Activated CD8-positive, alpha-beta memory T cell treated with anti-CD3 and anti-CD28 coated beads, Interleukin-2, amount 50 U/mL, for 48 hours (primary cell): ENCODE results near the gene ATP6V0E2.

Experiments used
- DNase-seq: peaks from one replicate; pipeline ENCODE4 v3.0.0-alpha.2; 2020

ATP6V0E2 gene

DNA sequence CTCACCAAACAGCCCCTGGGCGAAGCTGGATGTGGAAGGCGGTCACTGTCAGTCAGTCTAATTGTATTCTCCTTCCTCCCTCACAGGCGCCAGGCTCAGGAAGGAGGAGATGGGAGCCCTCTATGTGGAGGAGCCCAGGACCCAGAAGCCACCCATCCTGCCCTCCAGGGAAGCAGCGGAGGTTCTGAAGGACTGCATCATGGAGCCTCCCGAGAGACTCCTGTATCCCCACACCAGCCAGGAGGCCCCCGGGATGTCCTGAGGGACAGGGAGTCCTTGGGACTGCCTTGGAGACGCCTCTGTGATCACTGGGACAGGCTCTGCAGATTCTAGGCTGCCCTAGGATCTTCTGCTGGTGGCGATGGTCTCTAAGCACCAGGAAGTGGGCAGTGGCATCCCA, 9.7 kb upstream of the ATP6V0E2 start:
- no peak for DNase-seq

DNA sequence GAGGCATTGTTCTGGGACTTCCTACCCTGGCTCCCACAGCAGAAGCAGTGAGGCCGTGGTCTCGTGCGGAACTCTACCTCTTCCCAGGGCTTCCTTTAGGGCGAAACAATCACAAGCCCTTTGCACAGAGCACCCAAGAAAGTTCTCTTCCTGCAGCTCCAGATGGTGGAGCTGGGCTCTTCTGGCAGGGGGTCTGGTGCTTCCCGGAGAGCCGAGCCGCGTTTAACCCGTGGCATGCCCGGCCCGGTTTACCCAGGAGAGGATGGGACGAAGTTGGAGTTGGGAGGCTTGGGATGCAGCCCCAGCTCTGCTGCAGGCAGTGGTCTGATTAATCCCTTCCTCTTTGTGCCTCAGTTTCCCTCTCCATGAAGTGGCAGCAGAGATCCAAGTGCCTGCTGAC, 9.0 kb upstream of the ATP6V0E2 start:
- no peak for DNase-seq

DNA sequence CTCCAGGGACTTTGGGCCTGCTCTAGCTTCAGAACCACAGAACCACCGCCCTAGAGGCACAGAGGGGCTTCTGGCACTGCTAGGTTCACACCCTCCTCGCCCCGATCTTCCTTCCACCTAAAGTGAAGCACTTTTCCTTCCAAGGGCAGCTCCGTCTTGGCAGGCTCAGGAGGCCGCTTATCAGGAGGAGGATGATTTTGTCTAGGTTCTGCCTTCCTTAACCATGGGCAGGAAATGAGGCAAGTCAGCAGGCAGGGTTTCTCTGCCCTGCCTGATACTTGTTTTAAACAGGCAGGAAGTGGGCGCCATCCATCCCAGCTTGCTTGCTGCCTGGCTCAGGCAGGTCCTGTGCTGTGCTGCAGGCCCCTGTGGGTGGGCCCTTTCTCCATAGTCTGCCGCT, 8.3 kb upstream of the ATP6V0E2 start:
- no peak for DNase-seq

DNA sequence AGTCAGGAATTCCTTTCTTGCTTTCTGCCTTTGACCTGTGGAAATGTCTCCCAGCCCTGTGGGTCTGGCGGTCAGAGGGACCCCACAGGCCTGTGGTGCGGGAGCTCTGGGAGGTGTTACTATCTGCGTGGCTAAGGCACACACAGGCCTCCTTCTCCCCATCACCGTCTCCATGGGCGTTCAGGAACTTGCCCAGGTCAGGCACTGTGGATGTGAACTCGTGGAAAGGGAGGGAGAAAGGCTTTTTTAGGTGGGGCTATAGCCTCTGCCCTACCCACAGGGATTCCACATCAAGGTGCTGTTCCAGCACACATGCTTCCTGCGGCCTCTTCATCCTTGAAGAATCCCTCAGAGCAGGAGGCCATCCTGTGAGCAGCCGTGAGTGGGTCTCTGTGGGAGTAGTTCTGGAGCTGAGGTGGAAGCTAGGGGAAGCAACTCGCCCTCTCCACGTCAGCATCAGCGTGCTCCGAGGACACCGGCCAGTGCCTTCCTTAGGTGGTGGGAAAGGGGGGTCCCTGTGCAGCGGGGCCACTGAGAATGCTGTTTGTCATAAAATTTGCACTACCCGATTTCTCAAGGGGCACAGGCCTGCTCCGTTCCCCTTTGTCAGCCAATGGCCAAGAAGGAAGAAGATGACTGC, 7.5 kb upstream of the ATP6V0E2 start:
- no peak for DNase-seq

DNA sequence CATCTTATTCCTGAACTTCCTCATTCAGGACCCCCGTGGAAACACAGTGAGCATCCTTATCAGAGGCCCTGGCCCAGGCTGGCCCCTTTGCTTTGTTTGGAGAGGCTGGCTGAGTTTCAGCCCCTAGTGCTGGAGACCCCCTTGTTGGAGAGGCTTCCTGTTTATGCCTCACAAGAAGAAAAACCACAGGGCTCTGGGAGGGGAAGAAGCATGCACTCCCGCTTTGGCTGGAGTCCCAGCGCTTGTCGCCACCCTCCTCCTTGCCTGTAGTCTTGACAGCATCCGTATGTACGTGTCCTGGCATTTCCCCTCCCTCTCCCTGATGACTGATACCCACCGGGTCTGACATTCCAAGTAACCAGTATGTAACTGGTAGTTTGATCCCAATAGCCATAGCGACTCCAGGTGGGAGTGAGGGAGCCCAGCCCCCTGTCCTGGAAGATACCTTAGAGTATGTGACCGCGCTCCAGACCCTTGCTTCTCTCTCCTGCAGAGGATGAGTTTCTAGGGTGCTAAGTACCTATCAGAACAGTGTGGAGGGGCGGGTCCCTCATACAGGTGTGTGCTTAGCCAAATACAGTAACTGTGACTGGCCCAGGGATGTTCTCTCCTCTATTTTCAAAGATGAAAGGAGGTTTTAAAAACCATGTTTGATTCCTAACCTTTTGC, 6.9 kb upstream of the ATP6V0E2 start:
- DNase-seq: no peak

DNA sequence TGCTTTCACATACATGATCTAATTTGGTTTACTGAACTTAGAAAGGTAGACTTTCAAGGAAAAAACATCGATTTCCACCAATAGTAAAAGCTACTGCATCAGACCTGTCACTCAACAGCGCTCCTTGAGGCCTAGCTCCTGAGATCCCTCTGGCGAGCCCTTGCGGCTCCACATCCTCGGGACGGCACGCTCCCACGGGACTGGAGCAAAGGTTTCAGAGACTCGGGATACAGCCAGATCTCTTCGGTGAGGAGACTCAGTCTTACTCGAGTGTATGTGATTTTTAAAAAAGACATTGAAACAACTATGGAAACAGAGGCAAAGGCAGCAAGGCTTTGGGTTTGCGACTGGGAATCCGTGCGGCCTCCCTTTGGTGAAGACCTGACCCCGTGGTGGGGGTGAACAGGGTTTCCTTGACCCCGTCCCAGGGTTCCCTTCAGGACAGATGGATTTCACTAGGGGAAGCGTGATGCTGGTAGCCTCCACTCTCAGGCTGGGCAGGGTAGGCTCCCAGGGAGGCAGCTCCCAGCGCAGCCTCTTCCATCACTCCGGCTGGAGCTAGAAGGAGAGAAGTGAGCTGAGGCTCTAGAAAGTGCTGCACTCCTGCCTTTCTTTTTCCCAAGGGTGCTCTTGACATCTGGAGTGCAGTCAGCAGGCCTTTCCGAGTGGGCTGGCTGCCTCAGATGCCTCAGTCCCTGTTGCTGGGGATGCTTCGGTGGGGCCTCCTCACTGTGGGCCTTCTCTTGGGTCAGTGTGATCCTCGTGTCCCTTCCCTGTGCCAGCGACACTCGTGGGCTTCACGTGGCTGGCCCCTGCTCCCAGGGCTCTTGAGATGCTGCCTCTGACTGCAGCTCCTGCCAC, 5.8 kb upstream of the ATP6V0E2 start:
- no peak for DNase-seq

DNA sequence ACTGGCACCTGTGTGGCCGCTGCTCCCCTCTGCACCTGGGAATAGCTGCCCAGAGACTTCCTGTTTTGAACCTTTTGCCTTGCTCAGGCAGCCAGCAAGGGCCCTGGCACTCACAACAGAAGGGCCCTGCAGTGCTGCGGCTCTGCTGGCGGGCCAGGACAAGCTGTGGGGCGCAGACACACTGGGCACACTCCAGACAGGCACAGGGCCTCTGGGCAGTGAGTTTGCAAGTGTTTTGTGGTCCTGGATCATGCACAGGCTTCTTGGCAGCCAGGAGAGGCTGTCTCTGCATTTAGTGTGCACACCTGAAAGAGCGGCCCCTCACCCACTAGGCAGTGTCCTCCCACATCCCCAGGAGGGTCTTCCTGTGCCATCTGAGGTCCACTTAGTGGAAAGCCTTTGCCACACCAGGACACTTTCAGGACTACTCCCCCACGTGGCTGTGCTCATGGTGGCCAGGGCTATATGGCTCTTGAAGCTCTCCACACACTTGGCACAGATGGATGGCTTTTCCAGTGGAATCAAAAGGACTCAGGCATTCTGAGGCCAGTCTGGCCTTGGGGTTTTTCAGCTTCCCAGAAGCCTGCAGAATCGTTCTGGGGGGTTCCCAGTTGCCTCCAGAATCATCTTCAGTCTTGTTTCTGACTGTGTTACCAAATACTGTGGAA, 5.0 kb upstream of the ATP6V0E2 start:
- DNase-seq: no peak

DNA sequence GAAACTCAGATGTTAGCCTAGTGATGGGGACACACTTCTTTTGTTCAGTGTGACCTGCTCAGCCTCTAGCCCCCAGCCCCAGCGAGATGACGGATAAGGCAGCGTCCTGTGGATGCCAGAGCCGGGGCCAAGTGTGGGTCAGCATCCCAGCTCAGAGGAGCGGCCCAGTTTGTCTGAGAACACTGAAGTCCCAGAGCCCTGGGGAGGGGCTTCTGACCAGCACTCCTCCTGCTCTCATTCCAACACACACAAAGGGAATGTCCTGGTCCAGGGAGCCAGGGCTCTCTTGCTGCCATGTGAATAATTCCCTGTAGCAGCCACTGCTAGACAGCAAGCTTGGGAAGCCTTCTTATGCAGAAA, 4.5 kb upstream of the ATP6V0E2 start:
- DNase-seq: no peak

DNA sequence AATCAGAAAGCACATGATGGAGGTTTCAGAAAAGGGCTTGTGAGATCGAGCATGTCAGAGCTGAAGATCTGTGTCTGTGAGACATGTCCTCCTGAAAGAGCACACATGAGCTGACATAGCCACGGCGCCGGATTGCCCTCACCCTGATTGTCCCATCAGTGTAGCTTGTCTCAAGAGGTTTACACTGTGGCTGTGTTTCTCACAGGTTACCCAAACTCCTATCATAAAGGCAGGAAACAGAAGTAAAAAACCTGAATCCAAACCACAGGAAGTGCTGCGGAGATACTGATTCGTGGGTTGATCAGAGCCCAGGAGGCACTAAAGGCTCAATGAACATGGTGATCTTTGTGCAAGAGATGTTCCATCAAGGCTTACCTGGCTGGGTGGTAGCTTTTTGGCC, 3.9 kb upstream of the ATP6V0E2 start:
- DNase-seq: no peak

DNA sequence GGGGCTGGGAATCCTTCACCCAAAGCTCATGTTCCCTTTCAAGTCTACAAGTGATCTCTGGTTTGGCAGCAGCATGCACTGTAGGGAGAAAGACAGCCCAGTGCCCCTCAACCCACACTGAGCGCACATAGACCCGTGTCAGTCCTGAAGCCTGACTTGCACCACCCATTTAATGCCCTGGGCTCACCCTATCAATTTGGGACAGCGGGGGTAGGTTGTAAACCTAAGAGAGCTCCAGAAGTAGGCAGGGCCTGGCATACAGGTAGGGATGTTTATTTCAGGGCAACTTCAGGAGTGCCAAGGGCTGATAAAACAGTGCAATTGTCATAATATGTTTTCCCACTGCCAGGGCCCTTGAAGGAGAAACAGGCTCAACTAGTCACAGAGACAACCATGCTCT, 3.5 kb upstream of the ATP6V0E2 start:
- peak; percentile 50 for DNase-seq

DNA sequence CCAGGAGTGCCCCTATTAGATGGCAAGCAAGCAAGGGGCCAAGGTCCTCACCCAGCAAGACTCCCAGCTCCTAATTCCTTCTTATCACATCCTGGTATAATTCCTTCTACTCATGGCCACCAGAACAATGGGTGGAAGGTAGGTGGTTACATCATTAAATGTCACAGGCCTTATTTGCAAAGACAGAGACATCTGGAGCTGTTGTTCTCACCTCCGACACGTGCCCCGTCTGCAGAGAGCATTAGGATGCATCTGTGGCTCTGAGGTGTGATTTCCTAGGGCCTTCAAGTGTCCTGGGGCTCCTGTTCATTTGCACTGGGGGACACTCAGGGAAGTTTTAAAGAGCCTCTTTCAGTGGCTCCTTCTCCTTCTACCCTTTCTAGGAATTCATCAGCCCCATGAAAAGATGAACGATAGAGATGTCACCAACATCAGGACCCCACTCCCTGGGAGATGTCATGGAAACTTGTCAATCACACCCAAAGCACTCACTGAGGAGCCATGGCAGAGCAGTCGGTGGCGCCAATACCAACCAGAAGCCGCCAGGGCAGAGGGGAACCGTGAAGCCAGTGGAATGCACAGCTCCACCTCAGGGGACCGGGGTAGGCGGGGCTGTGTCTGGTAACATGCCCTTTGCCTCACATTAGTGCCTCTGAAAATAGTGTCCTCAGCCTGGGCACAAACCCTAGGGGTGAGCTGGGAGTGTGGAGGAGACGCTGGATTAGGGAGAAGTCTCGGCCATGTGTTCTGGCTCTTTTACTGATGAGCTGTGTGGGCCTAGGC, 2.9 kb upstream of the ATP6V0E2 start:
- DNase-seq: peak; percentile 63

DNA sequence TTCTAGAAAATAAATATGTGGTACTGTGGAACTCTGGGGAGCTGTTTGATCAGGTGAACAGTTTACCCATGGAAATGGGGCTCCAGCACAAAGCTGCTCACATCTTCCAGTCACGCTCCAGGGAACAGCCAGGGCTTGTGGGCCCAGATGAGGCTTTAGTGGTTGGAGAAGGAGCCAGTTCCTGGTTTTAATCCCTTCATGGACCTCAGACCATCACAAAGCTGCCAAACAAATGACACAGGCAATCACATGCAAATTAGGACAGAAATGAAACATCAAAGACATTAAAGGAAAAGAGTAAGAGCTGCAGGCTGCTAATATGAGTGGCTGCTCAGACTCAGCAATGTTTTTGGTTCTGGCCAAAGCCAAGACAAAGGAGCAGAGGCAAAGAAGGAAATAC, 2.2 kb upstream of the ATP6V0E2 start:
- DNase-seq: peak; percentile 51

DNA sequence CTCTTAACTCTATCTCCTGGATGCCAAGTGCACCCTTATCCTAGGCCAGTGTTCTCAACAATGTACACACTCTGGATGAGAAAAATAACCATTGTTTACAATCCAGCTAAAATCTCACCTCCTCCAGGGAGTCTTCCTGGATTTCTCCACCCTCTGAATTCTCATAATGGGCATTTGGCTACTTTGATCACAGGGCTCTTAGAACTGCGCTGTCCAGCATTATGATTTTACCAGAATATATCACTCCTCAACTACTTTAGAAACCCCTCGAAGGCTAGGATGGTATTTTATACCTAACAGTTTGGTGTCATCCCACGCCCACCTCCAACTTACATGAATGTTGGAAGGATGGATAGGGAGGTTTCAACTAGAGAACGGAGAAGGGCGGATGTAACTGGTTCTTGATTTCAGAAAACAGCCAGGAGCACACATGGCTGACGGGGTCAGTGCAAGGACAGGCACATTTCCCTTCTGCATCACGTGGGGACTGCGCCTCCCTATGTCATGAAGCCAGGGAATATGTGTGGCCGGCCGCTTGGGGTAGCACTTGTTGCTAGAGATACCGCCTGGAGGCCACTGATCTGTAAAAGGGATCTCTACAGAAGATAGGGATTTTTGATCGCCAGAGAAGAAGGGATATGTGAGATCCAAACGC, 1.2 kb upstream of the ATP6V0E2 start:
- DNase-seq: peak; percentile 73

DNA sequence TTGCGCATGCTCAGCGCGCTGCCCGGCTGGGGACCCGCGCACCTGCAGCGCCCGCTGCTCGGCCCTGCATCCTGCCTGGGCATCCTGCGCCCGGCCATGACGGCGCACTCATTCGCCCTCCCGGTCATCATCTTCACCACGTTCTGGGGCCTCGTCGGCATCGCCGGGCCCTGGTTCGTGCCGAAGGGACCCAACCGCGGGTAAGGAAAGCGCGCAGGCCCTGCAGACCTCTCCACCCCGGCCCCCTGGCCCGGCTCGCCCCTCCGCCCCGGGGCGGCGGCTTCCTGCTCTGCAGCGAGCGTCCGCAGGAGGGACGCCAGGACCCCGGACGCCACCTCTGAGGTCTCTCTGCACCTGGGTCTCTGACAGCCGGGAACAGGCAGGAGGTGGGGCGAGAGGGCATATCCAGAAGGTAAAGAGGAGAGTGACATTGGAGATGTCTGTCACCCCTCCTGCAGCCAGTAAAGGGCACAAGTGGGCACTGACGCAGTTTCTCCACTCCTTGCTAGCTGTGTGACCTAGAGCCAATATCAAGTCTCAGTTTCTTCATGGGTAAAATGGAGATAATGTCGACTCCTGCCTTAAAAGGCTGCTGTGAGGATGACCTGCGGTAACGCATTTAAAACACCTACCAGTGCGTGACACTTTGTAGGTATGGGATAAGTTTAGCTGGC, 338 bp downstream of the ATP6V0E2 start:
- no peak for DNase-seq

DNA sequence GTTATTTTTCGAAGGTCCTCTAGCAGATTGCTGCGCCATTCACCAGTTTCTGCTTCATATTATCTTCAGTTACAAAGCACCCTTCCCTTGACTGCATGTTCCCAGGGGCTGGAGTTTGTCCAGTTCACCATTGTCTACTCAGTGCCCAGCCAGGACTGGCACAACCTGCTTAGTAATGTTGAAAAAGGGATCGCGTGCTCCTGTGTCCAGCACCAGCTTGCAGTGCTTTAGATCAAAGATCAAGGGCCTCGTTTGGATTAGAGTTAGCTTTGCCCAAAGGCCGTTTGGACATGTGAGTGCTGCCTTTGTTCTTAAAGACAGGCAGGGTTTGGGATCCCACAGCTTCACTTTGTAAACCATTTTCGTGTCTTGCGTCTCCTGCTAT, 867 bp downstream of the ATP6V0E2 start:
- peak; percentile 52 for DNase-seq

DNA sequence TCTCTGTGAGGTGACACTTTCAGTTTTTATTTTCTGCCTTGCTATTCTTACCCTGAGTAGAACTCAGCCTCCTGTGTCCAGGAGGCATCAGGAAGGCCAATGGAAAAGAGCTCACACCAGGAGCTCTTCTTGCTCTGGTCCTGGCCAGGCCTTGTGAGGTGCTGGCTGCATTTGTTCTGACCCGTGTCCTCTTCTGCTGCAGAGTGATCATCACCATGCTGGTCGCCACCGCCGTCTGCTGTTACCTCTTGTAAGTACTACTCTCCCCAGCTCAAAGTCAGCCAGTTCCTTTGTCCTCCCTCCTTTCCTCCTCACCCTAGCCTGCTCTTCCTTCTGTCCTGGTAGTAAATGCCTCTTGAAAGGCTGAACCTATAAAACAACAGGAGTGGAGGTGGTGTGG, 1.6 kb downstream of the ATP6V0E2 start:
- DNase-seq: no peak

DNA sequence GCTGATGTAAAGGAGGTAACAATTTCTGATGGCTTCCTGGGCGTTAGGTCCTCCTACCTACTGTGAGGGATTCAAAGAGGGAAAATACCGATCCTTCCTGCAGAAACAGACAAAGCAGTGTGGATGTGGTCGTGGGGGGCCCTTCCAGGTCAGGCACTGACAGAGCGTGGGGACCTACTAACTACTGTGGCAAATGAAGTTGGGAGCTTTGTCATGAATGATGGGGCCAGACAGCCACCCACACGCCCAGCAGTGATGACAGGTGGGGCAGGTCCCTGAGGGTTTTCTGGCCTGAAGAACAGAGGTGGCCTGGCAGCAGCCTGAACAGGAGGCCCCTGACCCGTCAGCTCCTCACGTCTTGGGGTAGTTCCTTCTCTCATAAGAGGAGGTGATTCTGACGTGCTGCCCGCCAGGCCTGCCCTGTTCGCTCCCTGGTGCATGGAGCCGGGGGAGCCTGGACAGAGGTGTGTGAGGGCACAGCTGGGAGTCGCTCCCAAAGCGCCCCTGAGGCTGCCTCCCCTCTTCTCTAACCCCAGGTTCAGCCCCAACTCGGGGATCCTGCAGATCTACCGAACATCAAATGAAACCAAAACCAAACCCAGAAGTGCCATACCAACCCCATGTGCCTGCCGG, 4.2 kb downstream of the ATP6V0E2 start:
- no peak for DNase-seq

DNA sequence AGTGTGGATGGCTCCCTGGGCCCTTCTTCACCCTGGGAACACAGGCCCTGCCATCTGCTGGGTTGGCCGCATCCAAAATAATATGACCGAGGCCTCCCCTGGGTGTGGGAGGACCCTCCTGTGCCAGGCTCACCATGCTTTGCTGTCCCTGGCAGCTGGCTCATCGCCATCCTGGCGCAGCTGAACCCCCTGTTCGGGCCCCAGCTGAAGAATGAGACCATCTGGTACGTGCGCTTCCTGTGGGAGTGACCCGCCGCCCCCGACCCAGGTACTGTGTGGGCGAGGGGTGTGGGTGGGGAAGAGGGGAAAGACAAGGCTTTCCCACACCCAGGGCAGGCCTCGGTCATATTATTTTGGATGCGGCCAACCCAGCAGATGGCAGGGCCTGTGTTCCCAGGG, 4.8 kb downstream of the ATP6V0E2 start:
- no peak for DNase-seq

DNA sequence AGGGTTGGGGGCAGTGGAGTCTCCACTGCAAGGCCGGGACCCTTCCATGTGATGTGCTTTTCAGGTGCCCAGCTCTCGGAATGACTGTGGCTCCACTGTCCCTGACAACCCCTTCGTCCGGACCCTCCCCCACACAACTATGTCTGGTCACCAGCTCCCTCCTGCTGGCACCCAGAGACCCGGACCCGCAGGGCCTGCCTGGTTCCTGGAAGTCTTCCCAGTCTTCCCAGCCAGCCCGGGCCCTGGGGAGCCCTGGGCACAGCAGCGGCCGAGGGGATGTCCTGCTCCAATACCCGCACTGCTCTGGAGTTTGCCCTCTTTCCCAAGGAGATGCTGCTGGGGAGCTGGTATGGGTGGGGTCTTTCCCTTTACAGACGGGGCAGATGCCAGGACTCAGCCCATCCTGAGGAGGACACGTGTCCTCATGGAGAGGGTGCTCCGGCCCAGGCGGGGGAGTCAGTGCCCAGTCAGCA, 5.5 kb downstream of the ATP6V0E2 start:
- DNase-seq: no peak

DNA sequence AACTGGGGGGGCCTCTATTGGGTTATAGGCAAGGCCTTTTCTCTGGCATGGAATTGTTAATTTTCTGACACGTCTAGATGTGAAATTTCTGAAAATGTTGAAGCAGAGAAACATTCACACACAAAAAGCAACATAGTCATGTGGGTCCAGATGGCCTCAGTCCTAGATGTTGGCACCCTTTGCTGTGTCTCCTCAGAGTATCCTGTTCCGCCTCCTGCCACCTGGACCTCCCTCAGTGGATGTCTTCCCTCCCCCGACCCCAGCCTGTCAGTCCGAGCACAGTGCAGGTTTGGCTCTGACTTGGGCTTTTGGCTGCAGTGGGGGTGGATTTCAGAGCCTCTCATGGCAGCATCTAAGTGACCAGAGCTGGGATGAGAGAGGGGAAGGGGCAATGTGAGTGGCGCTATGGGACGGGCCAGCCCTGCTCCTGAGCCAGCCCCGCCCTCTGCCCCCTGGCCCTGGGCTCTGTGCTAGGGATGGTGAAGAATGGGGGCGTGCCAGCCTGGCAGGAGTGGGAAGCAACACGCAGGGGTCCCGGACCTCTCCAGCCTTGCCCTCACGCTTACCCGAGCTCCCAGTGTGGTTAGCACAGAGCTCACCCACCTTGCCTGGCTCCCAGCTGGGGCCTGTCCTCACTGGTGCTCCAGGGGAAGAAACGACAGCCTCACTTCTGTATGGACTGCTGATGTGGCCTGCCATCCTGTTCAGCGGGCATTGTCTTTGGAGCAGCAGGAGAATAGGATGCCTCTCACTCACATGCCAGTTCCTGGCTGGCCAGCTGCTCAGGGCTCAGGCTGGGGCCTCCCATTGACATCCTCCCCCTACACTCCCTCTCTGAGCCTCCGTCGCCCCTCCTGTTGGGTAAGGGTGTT, 6.2 kb downstream of the ATP6V0E2 start:
- DNase-seq: no peak
